K562 (cell line): ENCODE data around the gene SHROOM3. TPM values are rescaled to one million over a fixed set of nuclear protein-coding genes. Genes with fewer than 3 reads are reported as not detected.

ENCODE experiments used
- GABPB1 ChIP-seq: sonication (generic); formaldehyde crosslinking; IDR thresholded peaks from 2 replicates; pipeline ENCODE4 v1.8.0; 2022; ENCODE audit warnings: mild to moderate bottlenecking, missing genetic modification reagents
- NCOA6 ChIP-seq: fragments of 450-650 bp; IDR thresholded peaks from 2 replicates; pipeline ENCODE4 v1.6.1; 2017; ENCODE audit warnings: mild to moderate bottlenecking
- NFE2 ChIP-seq: IDR thresholded peaks from 2 replicates; pipeline ENCODE4 v1.6.1; 2014; ENCODE audit warnings: antibody characterized with exemption, low read depth
- NR2F6 ChIP-seq: fragments of 450-650 bp; formaldehyde crosslinking; IDR thresholded peaks from 2 replicates; pipeline ENCODE4 v1.4.0; 2020; ENCODE audit warnings: mild to moderate bottlenecking
- RNF219 ChIP-seq: fragments of 250-450 bp; sonication (Bioruptor Pico); IDR thresholded peaks from 2 replicates; pipeline ENCODE4 v1.5.0; 2022; ENCODE audit warnings: mild to moderate bottlenecking
- SFPQ ChIP-seq: fragments of 200-400 bp; formaldehyde crosslinking; IDR thresholded peaks from 2 replicates; pipeline ENCODE4 v1.6.1; 2017; ENCODE audit warnings: mild to moderate bottlenecking, low read depth, low read length, moderate library complexity
- STAG1 ChIP-seq: sonication (generic); formaldehyde crosslinking; IDR thresholded peaks from 2 replicates; pipeline ENCODE4 v1.5.0; 2020; ENCODE audit warnings: missing genetic modification reagents, borderline replicate concordance
- TFAP4 ChIP-seq: sonication (generic); formaldehyde crosslinking; IDR thresholded peaks from 2 replicates; pipeline ENCODE4 v1.8.0; 2022; ENCODE audit warnings: missing genetic modification reagents, mild to moderate bottlenecking, moderate library complexity, borderline replicate concordance
- THRA ChIP-seq: fragments of 450-650 bp; IDR thresholded peaks from 2 replicates; pipeline ENCODE4 v1.6.1; 2017; ENCODE audit warnings: mild to moderate bottlenecking, moderate library complexity
- ZNF518B ChIP-seq: fragments of 250-450 bp; sonication (Bioruptor Pico); IDR thresholded peaks from 2 replicates; pipeline ENCODE4 v1.5.0; 2021; ENCODE audit warnings: mild to moderate bottlenecking, moderate library complexity
- polyA plus RNA-seq, 8 experiments: library from polyadenylated mRNA; depleted of rRNA in 4 of 8; stranded (reverse) in 5 of 8; unstranded in 3 of 8; fragments of >200 nt; fragmentation: Nextera tagmentation in 2 of 8; fragmentation: Illumina TruSeq in 1 of 8; extraction: Ambion mirVana in 2 of 8; extraction: Trizol in 1 of 8; gene quantifications; 2 replicates each; pipeline versions ENCODE4 v1.2.1 to v1.2.3, GENCODE V29; 2011 to 2014; ENCODE audit warnings: inconsistent platforms in 1 of 8, missing spikeins in 1 of 8
- total RNA-seq, 7 experiments: library from RNA; depleted of rRNA in 6 of 7; stranded (reverse); fragments of >200 nt in 6 of 7; fragmentation: Illumina TruSeq in 2 of 7; extraction: Trizol in 2 of 7; gene quantifications; 2 replicates each; pipeline versions ENCODE4 v1.2.1 to v1.2.3, GENCODE V29; 2011 to 2021; ENCODE audit warnings: low replicate concordance in 1 of 7

SHROOM3 gene
- total and polyA plus RNA-seq, 9 of the 15 experiments (the other 6 are each of a cell fraction or from before 2014, with no cell fraction given): 0.01 to 0.07 TPM; not detected in 7

- TF ChIP-seq NCOA6 (no peak), GABPB1 (no peak), NFE2 (no peak), SFPQ (no peak), ZNF518B (no peak), STAG1 (CRISPR knock-in tag) (no peak), TFAP4 (CRISPR knock-in tag) (no peak), NR2F6 (CRISPR knock-in tag) (no peak), RNF219 (CRISPR knock-in tag) (no peak), THRA (no peak)
Measured at GRCh38 chr4:76554630-76555029, 119.6 kb downstream of the SHROOM3 start (continued).
